ENCODE results near the gene OR2T34. TPM values are rescaled to one million over a fixed set of nuclear protein-coding genes. Genes with fewer than 3 reads are reported as not detected.
"Not testable (repeated sequence)": the region's sequence is repeated elsewhere in the genome, so short reads cannot be mapped to it uniquely, and the experiment has no call there.

OR2T34 gene
- total and polyA plus RNA-seq, 4 donors, result not detected

- 33 to 71% methylated on average over 6 of the region's 6 CpGs for whole genome bisulfite sequencing, 2 donors
- no peaks in the 10 kb centered on the region for H3K4me1 ChIP-seq (ENCODE audit: control insufficient read depth in 1 of 2, insufficient read depth in 2 of 2, low read length in 2 of 2)
- H3K4me3 ChIP-seq (ENCODE audit: low read length in 2 of 2), result no peak within 1 kb of the TSS
- intact Hi-C loops (cut with DNase I), result no loop called here
- ATAC-seq (ENCODE audit: low FRiP score) (no peak), DNase-seq (no peak)
- H3K9me3 ChIP-seq (ENCODE audit: control insufficient read depth, low read length), result no peaks in the 10 kb centered on the region
- no peak within 1 kb of the TSS for H3K27ac ChIP-seq (ENCODE audit: low read depth in 1 of 2, low read length in 2 of 2)
- no peaks in the 10 kb centered on the region for H3K27me3 ChIP-seq (ENCODE audit: control insufficient read depth in 1 of 2, insufficient read depth in 2 of 2, low read length in 1 of 2)
- no peaks in the 10 kb centered on the region for H3K36me3 ChIP-seq (ENCODE audit: control insufficient read depth in 1 of 2, insufficient read depth in 2 of 2, low read length in 1 of 2)
Observed at GRCh38 chr1:248597589-248597988, 23.0 kb upstream of the OR2T34 start, which contains the start of gene OR2T10. TSS of gene OR2T10 (minus strand) at chr1:248597700. CDS start at chr1:248593768, 3,932 bp downstream.

GRCh38 chr1:248596615-248597014, 22.1 kb upstream of the OR2T34 start:
- DNase-seq (no peak), ATAC-seq (ENCODE audit: low FRiP score) (no peak)
- Histone ChIP-seq H3K4me1 (ENCODE audit: control insufficient read depth in 1 of 2, insufficient read depth in 2 of 2, low read length in 2 of 2) (no peaks in the 10 kb centered on the region), H3K9me3 (ENCODE audit: control insufficient read depth, low read length) (no peaks in the 10 kb centered on the region), H3K27me3 (ENCODE audit: control insufficient read depth in 1 of 2, insufficient read depth in 2 of 2, low read length in 1 of 2) (no peaks in the 10 kb centered on the region), H3K36me3 (ENCODE audit: control insufficient read depth in 1 of 2, insufficient read depth in 2 of 2, low read length in 1 of 2) (no peaks in the 10 kb centered on the region), H3K4me3 (ENCODE audit: low read length in 2 of 2) (no peak overlapping the region), H3K27ac (ENCODE audit: low read depth in 1 of 2, low read length in 2 of 2) (no peak overlapping the region)
- WGBS, 2 donors, result 79 to 85% methylated on average over 2 of the region's 2 CpGs
- intact Hi-C loops (cut with DNase I), result no loop called here

- Histone ChIP-seq H3K4me3 (ENCODE audit: low read length in 2 of 2) (no peak overlapping the region), H3K27ac (ENCODE audit: low read depth in 1 of 2, low read length in 2 of 2) (no peak overlapping the region), H3K27me3 (ENCODE audit: control insufficient read depth in 1 of 2, insufficient read depth in 2 of 2, low read length in 1 of 2) (no peaks in the 10 kb centered on the region), H3K4me1 (ENCODE audit: control insufficient read depth in 1 of 2, insufficient read depth in 2 of 2, low read length in 2 of 2) (no peaks in the 10 kb centered on the region), H3K36me3 (ENCODE audit: control insufficient read depth in 1 of 2, insufficient read depth in 2 of 2, low read length in 1 of 2) (no peaks in the 10 kb centered on the region), H3K9me3 (ENCODE audit: control insufficient read depth, low read length) (no peaks in the 10 kb centered on the region)
- WGBS, 2 donors, result 79 to 86% methylated on average over 5 of the region's 5 CpGs
- ATAC-seq (ENCODE audit: low FRiP score) (no peak), DNase-seq (no peak)
- intact Hi-C loops (cut with DNase I), result no loop called here
Observed at GRCh38 chr1:248593226-248593625, 18.7 kb upstream of the OR2T34 start.

- ATAC-seq (ENCODE audit: low FRiP score), result no peak
- no peaks in the 10 kb centered on the region for H3K27me3 ChIP-seq (ENCODE audit: control insufficient read depth in 1 of 2, insufficient read depth in 2 of 2, low read length in 1 of 2)
- no peak for DNase-seq
- no peak overlapping the region for H3K4me3 ChIP-seq (ENCODE audit: low read length in 2 of 2)
- intact Hi-C loops (cut with DNase I), result no loop called here
- H3K9me3 ChIP-seq (ENCODE audit: control insufficient read depth, low read length), result no peaks in the 10 kb centered on the region
- H3K27ac ChIP-seq (ENCODE audit: low read depth in 1 of 2, low read length in 2 of 2), result no peak overlapping the region
- no peaks in the 10 kb centered on the region for H3K4me1 ChIP-seq (ENCODE audit: control insufficient read depth in 1 of 2, insufficient read depth in 2 of 2, low read length in 2 of 2)
- H3K36me3 ChIP-seq (ENCODE audit: control insufficient read depth in 1 of 2, insufficient read depth in 2 of 2, low read length in 1 of 2), result no peaks in the 10 kb centered on the region
- WGBS, 2 donors, result 60 to 66% methylated on average over 1 of the region's 1 CpG
Observed at GRCh38 chr1:248592655-248593054, 18.1 kb upstream of the OR2T34 start.

DNA sequence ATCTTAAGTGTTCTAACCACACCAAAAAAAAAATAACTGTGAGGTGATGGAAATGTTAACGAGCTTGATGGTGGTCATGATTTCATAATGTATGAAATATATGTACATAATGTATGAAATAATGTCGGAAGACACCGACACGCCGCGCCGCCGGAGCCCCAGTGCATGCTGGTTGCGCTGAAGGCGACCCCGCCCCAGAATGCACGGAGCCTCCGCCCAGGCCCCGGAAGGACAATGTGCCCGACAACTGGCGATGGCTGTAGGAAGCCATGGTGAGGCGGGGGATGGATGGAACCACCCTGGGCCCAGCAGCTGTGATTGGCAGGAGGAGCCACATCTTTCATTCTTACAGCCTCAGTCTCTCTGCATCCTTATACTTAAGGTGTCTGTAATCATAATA, 15.5 kb upstream of the OR2T34 start:
- intact Hi-C loops (cut with DNase I), result no loop called here
- DNase-seq, result no peak
- 90 to 91% methylated on average over 17 of the region's 17 CpGs for WGBS, 2 donors

DNA sequence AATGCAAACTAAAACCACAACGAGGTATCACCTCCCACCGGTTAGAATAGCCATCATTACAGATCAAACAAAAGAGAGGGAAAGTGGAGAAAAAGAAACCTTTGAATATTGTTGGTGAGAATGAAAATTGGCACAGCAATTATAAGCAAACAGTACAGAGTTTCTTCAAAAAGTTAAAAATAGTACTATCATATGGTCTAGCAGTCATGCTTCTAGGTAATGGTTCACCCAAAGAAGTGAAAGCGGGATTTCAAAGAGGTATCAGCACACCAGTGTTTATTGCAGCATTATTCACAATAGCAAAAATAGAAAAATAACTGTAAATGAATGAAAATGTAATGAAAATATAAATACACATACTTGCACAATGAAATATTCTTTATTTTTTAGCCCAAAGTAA, 14.8 kb upstream of the OR2T34 start:
- H3K36me3 ChIP-seq (ENCODE audit: control insufficient read depth in 1 of 2, insufficient read depth in 2 of 2, low read length in 1 of 2), result no peaks in the 10 kb centered on the region
- H3K4me1 ChIP-seq (ENCODE audit: control insufficient read depth in 1 of 2, insufficient read depth in 2 of 2, low read length in 2 of 2), result no peaks in the 10 kb centered on the region
- H3K27ac ChIP-seq (ENCODE audit: low read depth in 1 of 2, low read length in 2 of 2), result no peak overlapping the region
- WGBS, 2 donors, result 81 to 82% methylated on average over 3 of the region's 3 CpGs
- H3K27me3 ChIP-seq (ENCODE audit: control insufficient read depth in 1 of 2, insufficient read depth in 2 of 2, low read length in 1 of 2), result no peaks in the 10 kb centered on the region
- no peak for ATAC-seq (ENCODE audit: low FRiP score)
- H3K9me3 ChIP-seq (ENCODE audit: control insufficient read depth, low read length), result no peaks in the 10 kb centered on the region
- no peak overlapping the region for H3K4me3 ChIP-seq (ENCODE audit: low read length in 2 of 2)
- intact Hi-C loops (cut with DNase I), result no loop called here
- no peak for DNase-seq

More for the DNA sequence above, 15.5 kb upstream of the OR2T34 start:
- Histone ChIP-seq H3K36me3 (ENCODE audit: control insufficient read depth in 1 of 2, insufficient read depth in 2 of 2, low read length in 1 of 2) (no peaks in the 10 kb centered on the region), H3K27ac (ENCODE audit: low read depth in 1 of 2, low read length in 2 of 2) (no peak overlapping the region), H3K4me1 (ENCODE audit: control insufficient read depth in 1 of 2, insufficient read depth in 2 of 2, low read length in 2 of 2) (no peaks in the 10 kb centered on the region), H3K4me3 (ENCODE audit: low read length in 2 of 2) (no peak overlapping the region), H3K9me3 (ENCODE audit: control insufficient read depth, low read length) (no peaks in the 10 kb centered on the region), H3K27me3 (ENCODE audit: control insufficient read depth in 1 of 2, insufficient read depth in 2 of 2, low read length in 1 of 2) (no peaks in the 10 kb centered on the region)
- no peak for ATAC-seq (ENCODE audit: low FRiP score)

DNA sequence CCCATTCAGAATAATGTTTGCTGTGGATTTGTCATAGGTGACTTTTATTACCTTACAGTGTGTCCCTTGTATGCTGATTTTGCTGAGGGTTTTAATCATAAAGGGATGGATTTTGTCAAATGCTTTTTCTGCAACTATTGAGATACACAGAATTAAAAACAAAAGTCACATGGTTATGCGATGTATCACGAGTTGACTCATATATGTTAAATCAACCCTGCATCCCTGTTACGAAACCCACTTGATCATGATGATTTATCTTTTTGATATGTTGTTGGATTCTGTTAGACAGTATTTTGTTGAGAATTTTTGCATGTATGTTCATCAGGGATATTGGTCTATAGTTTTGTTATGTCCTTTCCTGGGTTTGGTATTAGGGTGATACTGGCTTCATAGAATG, 10.7 kb upstream of the OR2T34 start:
- intact Hi-C loops (cut with DNase I), result no loop called here
- Histone ChIP-seq H3K9me3 (ENCODE audit: control insufficient read depth, low read length) (no peaks in the 10 kb centered on the region), H3K4me3 (ENCODE audit: low read length in 2 of 2) (no peak overlapping the region), H3K4me1 (ENCODE audit: control insufficient read depth in 1 of 2, insufficient read depth in 2 of 2, low read length in 2 of 2) (no peaks in the 10 kb centered on the region), H3K27ac (ENCODE audit: low read depth in 1 of 2, low read length in 2 of 2) (no peak overlapping the region), H3K36me3 (ENCODE audit: control insufficient read depth in 1 of 2, insufficient read depth in 2 of 2, low read length in 1 of 2) (no peaks in the 10 kb centered on the region), H3K27me3 (ENCODE audit: control insufficient read depth in 1 of 2, insufficient read depth in 2 of 2, low read length in 1 of 2) (no peaks in the 10 kb centered on the region)
- DNase-seq (no peak), ATAC-seq (ENCODE audit: low FRiP score) (no peak)
- 71 to 86% methylated on average over 3 of the region's 3 CpGs for WGBS, 2 donors

GRCh38 chr1:248576260-248576980, 1.9 kb upstream of the OR2T34 start:
- peaks cover 1% of the 10 kb centered on the region for H3K9me3 ChIP-seq (ENCODE audit: control insufficient read depth, low read length)
- DNase-seq (no peak), ATAC-seq (ENCODE audit: low FRiP score) (no peak)
- H3K27me3 ChIP-seq (ENCODE audit: control insufficient read depth in 1 of 2, insufficient read depth in 2 of 2, low read length in 1 of 2), result no peaks in the 10 kb centered on the region
- no peak overlapping the region for H3K4me3 ChIP-seq (ENCODE audit: low read length in 2 of 2)
- 77 to 79% methylated on average over 9 of the region's 9 CpGs for WGBS, 2 donors
- H3K27ac ChIP-seq (ENCODE audit: low read depth in 1 of 2, low read length in 2 of 2), result no peak overlapping the region
- intact Hi-C loops (cut with DNase I), result no loop called here
- H3K36me3 ChIP-seq (ENCODE audit: control insufficient read depth in 1 of 2, insufficient read depth in 2 of 2, low read length in 1 of 2), result no peaks in the 10 kb centered on the region
- no peaks in the 10 kb centered on the region for H3K4me1 ChIP-seq (ENCODE audit: control insufficient read depth in 1 of 2, insufficient read depth in 2 of 2, low read length in 2 of 2)

GRCh38 chr1:248573856-248574255, 701 bp downstream of the OR2T34 start:
- H3K4me3 ChIP-seq (ENCODE audit: low read length in 2 of 2); DNase-seq; intact Hi-C loops (cut with DNase I); H3K9me3 ChIP-seq (ENCODE audit: control insufficient read depth, low read length); H3K27me3 ChIP-seq (ENCODE audit: control insufficient read depth in 1 of 2, insufficient read depth in 2 of 2, low read length in 1 of 2); H3K4me1 ChIP-seq (ENCODE audit: control insufficient read depth in 1 of 2, insufficient read depth in 2 of 2, low read length in 2 of 2); H3K36me3 ChIP-seq (ENCODE audit: control insufficient read depth in 1 of 2, insufficient read depth in 2 of 2, low read length in 1 of 2); ATAC-seq (ENCODE audit: low FRiP score); H3K27ac ChIP-seq (ENCODE audit: low read depth in 1 of 2, low read length in 2 of 2): not testable (repeated sequence)
- WGBS, 2 donors, result 82 to 90% methylated on average over 2 to 6 of the region's 8 CpGs

Data from aorta (tissue), 5 donors.